AG08396 (cell line): ENCODE data around the gene MS4A1.
"Not testable (repeated sequence)": the region's sequence is repeated elsewhere in the genome, so short reads cannot be mapped to it uniquely, and the experiment has no call there.

Source experiments
- DNase-seq: peaks from one replicate; pipeline ENCODE4 v3.0.0; 2012; ENCODE audit warnings: low spot score, mixed read lengths

The MS4A1 gene

GRCh38 chr11:60455531-60456042 lies at the start of gene MS4A1:
TSS of gene MS4A1 (plus strand) at chr11:60455847. CDS start at chr11:60462375, 6,528 bp downstream.
- no peak for DNase-seq

- no peak for DNase-seq
Measured at GRCh38 chr11:60420015-60420414, 35.6 kb upstream of the MS4A1 start.

GRCh38 chr11:60422609-60423008 lies 33.0 kb upstream of the MS4A1 start:
- no peak for DNase-seq

DNA sequence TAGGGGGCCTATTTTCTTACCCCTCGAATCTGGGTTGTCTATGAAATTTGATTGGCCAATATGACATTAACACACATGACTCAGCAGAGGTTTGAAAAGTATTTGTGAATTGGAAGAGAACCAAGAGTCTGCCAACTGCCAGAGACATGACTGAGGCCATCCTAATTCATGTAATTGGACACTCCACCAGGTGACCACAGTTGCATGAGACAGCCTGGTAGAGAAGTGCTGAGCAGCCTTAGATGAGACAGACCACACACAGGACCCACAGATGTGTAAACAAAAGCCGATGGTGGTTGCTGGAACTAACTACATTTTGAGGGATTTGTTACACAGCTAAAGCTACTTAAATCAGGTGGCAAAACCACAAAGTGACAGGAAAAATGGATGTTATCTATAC lies 27.1 kb upstream of the MS4A1 start:
- no peak for DNase-seq

DNA sequence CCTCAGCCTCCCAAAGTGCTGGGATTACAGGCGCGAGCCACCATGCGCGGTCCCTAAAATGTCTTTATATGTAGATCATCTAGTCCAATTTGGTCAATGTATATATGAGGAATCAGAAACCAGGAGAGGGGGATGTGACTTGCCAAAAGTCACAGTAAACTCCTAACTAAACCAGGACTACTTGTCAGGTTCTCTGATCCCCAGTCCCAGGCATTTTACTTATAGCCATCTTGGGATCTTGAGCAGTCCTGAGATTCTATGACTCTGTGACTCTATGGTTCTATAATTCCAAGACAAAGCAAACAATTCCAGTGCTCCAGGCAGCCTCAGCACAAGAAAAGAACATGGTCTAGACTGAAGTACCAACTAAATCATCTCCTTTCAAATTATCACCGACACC lies 26.4 kb upstream of the MS4A1 start, which contains the start of gene MS4A5:
Gene MS4A5 (plus strand): TSS at position 301 of the 400 bp plus-strand sequence. CDS start 103 bp downstream, outside the sequence.
- DNase-seq: no peak

- no peak for DNase-seq
Measured at GRCh38 chr11:60431251-60431650, 24.4 kb upstream of the MS4A1 start.

DNA sequence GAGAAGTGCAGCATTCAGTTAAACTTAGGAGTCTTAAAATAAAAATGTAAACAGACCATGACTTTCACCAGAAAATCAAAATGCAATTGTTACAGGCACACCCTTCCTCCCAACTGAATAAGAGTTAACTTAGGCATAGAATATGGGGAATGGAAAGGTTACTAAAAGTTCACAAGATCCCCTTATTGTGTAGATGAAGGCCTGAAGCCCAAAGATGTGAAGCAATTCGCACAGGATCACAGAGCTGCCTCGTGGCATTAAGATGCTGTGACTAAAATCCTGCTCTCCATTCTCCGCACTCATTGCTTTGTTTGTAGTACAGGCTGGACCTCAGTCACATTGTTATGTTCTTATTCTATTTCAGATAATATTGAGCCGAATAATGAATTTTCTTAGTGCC lies 22.2 kb upstream of the MS4A1 start:
- no peak for DNase-seq

GRCh38 chr11:60447070-60447469 lies 8.6 kb upstream of the MS4A1 start:
- no peak for DNase-seq

DNA sequence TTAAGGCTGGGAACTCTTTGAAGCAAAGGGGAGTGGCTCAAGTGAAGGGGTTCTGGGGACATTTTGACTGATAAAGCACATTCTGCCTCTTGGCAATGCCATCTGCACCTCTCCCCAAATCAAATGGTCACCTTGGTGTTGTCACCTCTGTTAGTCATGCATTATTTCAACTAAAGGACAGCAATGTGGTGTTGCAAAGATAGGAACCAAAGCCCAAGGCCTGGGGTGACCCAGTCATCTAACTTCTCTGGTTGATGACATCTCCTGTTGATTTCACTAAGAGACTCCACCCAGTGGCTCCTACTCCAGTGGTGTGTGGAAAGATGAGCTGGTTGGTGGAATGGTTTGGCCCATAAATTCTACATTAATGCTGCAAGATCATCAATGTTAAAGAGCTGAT lies 7.8 kb upstream of the MS4A1 start:
- DNase-seq: no peak

- DNase-seq: not testable (repeated sequence)
Measured at GRCh38 chr11:60451185-60451584, 4.5 kb upstream of the MS4A1 start.

DNA sequence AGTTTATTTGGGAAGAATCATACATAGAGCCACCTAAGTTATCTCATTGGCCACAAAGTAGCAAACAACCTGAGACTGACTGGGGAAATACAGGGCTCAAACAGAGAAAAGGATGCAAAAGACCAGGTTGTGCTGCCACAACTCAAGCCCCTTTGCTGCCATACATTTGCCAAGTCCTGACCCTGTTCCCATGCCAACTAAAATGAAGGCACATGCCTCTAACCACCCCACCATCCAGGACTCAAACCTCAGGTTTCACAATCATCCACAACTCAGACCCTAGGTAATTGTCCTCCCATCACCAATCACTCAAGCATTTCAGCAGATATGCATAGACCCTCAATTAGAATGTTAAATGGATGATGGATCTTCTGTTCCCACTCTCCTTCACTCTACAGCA lies 1.4 kb upstream of the MS4A1 start:
- DNase-seq: no peak

DNA sequence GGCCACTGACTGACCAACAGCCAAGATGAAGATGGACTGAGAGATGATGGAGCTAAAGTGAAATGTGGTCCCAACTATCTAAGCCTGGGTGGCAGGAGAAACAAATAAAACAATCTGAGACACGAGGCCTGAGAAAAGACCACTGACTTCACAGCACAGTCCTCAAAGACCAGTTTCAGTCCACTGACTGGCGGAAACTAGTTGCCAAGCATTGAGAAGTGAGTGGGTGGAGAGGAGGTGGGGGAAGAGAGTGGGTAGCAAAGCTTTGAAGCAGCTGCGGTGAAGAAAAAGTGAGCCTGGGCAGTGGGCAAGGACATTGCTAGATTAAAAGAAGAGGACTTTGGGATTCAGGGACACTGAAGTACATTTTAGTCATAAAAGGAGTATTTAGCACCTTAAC lies 1.9 kb downstream of the MS4A1 start:
- no peak for DNase-seq

DNA sequence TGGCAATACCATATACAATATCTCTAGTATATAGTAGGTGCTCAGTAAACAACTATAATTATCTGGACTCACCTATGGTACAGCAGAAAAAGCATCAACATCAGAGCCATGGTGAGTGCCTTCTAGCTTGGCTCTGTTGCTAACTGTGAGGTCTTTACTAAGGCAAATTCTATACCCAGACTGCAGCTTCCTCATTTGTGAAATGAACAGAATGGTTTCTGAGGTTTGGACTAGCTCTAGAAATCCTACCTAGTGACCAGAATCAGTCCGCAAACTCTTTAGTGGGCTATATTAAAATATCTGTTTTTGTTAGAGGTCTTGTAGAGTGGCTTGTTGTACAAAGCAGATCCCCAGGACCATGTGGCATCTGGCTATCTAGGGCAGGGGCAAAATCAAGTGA lies 3.7 kb downstream of the MS4A1 start:
- no peak for DNase-seq

- DNase-seq: no peak
Measured at GRCh38 chr11:60468829-60469228, 13.2 kb downstream of the MS4A1 start.

DNA sequence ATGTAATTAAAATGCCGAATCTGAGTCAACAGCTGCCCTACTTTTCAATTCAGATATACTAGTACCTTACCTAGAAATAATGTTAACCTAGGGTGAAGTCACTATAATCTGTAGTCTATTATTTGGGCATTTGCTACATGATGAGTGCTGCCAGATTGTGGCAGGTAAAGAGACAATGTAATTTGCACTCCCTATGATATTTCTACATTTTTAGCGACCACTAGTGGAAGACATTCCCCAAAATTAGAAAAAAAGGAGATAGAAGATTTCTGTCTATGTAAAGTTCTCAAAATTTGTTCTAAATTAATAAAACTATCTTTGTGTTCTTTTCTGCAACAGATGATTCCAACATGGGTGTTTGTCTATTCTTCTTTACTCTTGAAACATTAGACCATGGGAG lies 14.1 kb downstream of the MS4A1 start:
- DNase-seq: no peak

DNA sequence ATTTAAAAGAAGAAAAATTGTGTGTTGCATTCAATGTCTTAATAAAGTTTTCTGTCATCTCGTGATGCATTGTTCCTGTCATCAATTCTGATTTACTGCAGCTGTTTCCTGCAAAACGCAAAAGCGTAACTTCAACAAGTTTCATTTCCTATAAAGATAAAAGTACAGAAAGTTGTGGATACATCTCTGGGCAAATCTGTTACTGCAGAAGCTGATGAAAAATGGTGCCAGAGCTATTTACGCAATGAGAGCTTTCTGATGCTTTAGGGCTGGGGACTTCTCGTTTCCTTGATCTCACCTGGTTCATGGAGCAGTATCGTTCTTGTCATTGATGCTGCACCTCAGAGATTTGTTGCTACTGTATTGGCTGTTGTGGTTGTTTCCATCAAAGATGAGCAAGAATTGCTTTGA lies 21.4 kb downstream of the MS4A1 start:
- no peak for DNase-seq

DNA sequence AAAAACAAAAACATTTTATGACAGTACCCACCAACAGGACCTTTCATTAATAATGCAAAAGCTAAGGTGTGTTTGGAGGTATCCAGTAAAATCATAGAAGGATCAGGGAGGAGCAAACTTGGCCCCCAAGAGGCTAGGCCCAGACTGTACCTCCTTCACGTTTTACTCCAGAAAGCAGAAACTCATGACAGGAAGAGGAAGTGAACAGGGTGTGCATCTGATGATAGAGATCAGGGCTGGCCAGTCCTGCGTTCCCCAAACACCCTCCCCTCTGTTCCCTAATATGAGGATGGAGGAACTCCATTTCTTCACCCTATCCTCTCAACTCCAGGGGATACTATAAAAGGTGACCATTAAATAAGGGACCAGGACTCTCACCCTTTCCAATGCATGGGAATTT lies 26.7 kb downstream of the MS4A1 start:
- DNase-seq: no peak

GRCh38 chr11:60485987-60486386 lies 30.3 kb downstream of the MS4A1 start:
- DNase-seq: no peak

- no peak for DNase-seq
Measured at GRCh38 chr11:60492488-60493009, 36.9 kb downstream of the MS4A1 start, which contains the start of gene MS4A12. TSS of gene MS4A12 (plus strand) at chr11:60492778. CDS start at chr11:60497319, 4,541 bp downstream.

DNA sequence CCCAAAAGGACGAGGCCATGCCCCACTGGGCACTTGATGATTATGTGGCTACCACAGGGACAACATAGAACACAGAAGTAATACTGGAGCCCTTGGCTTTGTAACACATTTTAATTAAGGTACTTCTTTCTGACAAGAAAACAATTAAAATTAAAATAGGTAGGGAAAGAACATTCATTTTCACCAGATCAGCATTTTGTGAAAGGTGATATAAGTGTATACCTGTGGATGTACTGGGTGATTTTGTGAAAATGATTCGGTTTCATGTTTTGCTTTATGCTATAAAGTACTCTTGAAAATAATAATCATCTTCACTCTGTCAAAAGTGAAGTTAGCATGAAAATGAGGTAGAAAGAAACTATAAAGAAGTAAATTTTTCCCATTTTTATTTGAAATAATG lies 37.8 kb downstream of the MS4A1 start:
- DNase-seq: no peak

DNA sequence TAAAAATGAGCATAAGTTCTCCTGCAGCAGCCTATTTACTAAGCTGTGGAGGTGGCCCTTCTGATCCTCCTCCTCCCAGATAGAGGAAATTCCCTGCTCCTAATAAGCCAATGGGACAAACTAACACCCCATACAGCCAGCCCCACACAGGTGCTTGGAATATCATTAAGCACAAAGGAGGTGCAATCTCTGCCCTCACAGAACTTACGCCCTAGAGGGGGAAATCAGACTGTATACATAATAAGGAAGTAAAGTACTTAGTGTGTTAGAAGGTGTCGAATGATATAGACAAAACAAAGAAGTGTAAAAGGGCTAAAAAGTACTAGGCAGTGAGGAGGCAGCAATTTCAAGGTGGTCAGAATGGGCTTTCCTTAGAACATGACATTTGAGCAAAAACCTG lies 42.8 kb downstream of the MS4A1 start:
- no peak for DNase-seq

GRCh38 chr11:60498853-60499252 lies 43.2 kb downstream of the MS4A1 start:
- no peak for DNase-seq

DNA sequence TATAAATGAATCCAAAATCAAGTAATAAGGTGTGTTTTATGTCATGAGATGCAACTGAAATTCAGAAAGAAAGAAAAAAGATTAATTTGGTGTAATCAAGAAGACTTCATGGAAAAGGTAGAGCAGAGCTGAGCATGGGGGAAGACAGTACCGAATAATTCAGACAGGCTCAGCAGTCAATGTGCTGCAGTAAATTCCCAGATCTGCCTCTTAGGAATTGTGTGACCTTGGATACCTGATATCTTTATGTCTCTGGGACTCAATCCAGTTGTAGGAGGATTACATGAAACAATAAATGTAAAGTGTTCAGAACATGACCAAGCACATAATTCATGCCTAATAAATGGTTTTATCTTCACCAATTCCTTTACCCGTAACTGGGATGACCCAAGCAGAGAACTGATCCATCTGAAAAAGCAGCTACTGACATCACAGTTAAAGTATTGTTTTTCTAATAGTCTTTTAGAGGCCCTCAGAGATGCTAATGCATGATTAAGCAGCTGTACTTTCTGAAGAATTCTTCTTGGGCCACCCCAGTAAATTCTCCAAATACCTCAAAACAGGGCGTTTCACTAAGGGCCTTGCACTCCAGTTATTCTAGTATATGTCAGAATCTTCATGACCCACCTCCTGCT lies 44.7 kb downstream of the MS4A1 start:
- DNase-seq: no peak

- DNase-seq: no peak
Measured at GRCh38 chr11:60502221-60502775, 46.7 kb downstream of the MS4A1 start.
